GM23338 (cell line): ENCODE data around the gene ZFYVE28. TPM values are rescaled to one million over a fixed set of nuclear protein-coding genes. Genes with fewer than 3 reads are reported as not detected.

Experiments used
- ATAC-seq: fragments of 200-7000 bp; cut with Tn5 transposase; 3 replicates; pipeline ENCODE4 v1.9.1; 2020
- DNase-seq: peaks from one replicate; pipeline ENCODE4 v3.0.0-alpha.2; 2015; ENCODE audit warnings: low spot score
- H2AFZ ChIP-seq: fragments of 200-600 bp; sonication (generic); 2 replicates; pipeline ENCODE4 v1.8.0; 2016; ENCODE audit warnings: antibody characterized with exemption, mild to moderate bottlenecking, moderate library complexity
- H3F3A ChIP-seq: fragments of 200-600 bp; sonication (generic); replicated peaks from 2 replicates; pipeline ENCODE4 v1.8.0; 2017; ENCODE audit warnings: antibody characterized with exemption, mixed run types, low read depth
- H3K27ac ChIP-seq: fragments of 200-600 bp; sonication (generic); 2 replicates; pipeline ENCODE4 v1.6.1; 2016; ENCODE audit warnings: low read depth
- H3K27me3 ChIP-seq: fragments of 200-600 bp; sonication (generic); 2 replicates; pipeline ENCODE4 v1.8.0; 2016; ENCODE audit warnings: mild to moderate bottlenecking, mixed run types, moderate library complexity; ENCODE audit not compliant: insufficient read depth
- H3K36me3 ChIP-seq: fragments of 200-600 bp; sonication (generic); 2 replicates; pipeline ENCODE4 v1.8.0; 2016; ENCODE audit warnings: mild to moderate bottlenecking; ENCODE audit not compliant: insufficient read depth
- H3K4me1 ChIP-seq: fragments of 200-600 bp; sonication (generic); 2 replicates; pipeline ENCODE4 v1.8.0; 2016; ENCODE audit warnings: mild to moderate bottlenecking, moderate library complexity; ENCODE audit not compliant: insufficient read depth
- H3K4me2 ChIP-seq: fragments of 200-600 bp; sonication (generic); 2 replicates; pipeline ENCODE4 v1.7.1; 2017; ENCODE audit warnings: mixed run types
- H3K4me3 ChIP-seq: fragments of 200-600 bp; sonication (generic); 2 replicates; pipeline ENCODE4 v1.6.1; 2016; ENCODE audit warnings: mixed run types
- H3K79me2 ChIP-seq: fragments of 200-600 bp; sonication (generic); replicated peaks from 2 replicates; pipeline ENCODE4 v1.8.0; 2017; ENCODE audit warnings: mild to moderate bottlenecking; ENCODE audit not compliant: insufficient read depth
- H3K9me2 ChIP-seq: fragments of 200-600 bp; sonication (generic); 2 replicates; pipeline ENCODE4 v1.8.0; 2017; ENCODE audit not compliant: insufficient read depth
- H4K20me1 ChIP-seq: fragments of 200-600 bp; sonication (generic); replicated peaks from 2 replicates; pipeline ENCODE4 v1.8.0; 2017; ENCODE audit warnings: mild to moderate bottlenecking; ENCODE audit not compliant: insufficient read depth
- H3K27ac Mint-ChIP-seq: 2 replicates; pipeline ENCODE4 v1.8.0; 2020; ENCODE audit warnings: inconsistent platforms, mild to moderate bottlenecking, moderate library complexity, mixed read lengths
- H3K27me3 Mint-ChIP-seq: 3 replicates; pipeline ENCODE4 v1.8.0; 2022; ENCODE audit warnings: low read depth, mild to moderate bottlenecking, moderate library complexity, mixed read lengths, inconsistent platforms; ENCODE audit not compliant: insufficient read depth, poor library complexity
- H3K36me3 Mint-ChIP-seq: 3 replicates; pipeline ENCODE4 v1.8.0; 2021; ENCODE audit warnings: low read depth, mild to moderate bottlenecking, inconsistent platforms, moderate library complexity, mixed read lengths
- H3K4me1 Mint-ChIP-seq: 3 replicates; pipeline ENCODE4 v1.8.0; 2020; ENCODE audit warnings: mild to moderate bottlenecking, inconsistent platforms, mixed read lengths
- H3K4me3 Mint-ChIP-seq: 3 replicates; pipeline ENCODE4 v1.8.0; 2021; ENCODE audit warnings: moderate library complexity, mild to moderate bottlenecking, inconsistent platforms, mixed read lengths
- H3K9me3 Mint-ChIP-seq: 3 replicates; pipeline ENCODE4 v1.8.0; 2020; ENCODE audit warnings: moderate library complexity, mild to moderate bottlenecking, inconsistent platforms, mixed read lengths
- CTCF ChIP-seq, 2 experiments: fragments of 200-600 bp in 1 of 2; sonication (generic) in 1 of 2; conservative IDR thresholded peaks; 2 replicates each; pipeline versions ENCODE4 v1.5.1 to v1.6.1; 2016 to 2017; ENCODE audit warnings: antibody characterized with exemption in 2 of 2, low read depth in 2 of 2, mild to moderate bottlenecking in 2 of 2, moderate library complexity in 1 of 2
- EZH2phosphoT487 ChIP-seq: fragments of 200-600 bp; sonication (generic); IDR thresholded peaks from one replicate; pipeline ENCODE4 v1.8.1; 2018; ENCODE audit warnings: antibody characterized with exemption; ENCODE audit not compliant: unreplicated experiment
- REST ChIP-seq: IDR thresholded peaks from one replicate; pipeline ENCODE4 v1.6.1; 2018; ENCODE audit warnings: antibody characterized with exemption; ENCODE audit not compliant: unreplicated experiment
- ZNF462 ChIP-seq: fragments of 250-450 bp; sonication (Bioruptor Pico); IDR thresholded peaks from 2 replicates; pipeline ENCODE4 v1.5.0; 2020; ENCODE audit warnings: mild to moderate bottlenecking, moderate library complexity
- polyA plus RNA-seq: library from polyadenylated mRNA; unstranded; fragments of >200 nt; fragmentation: Nextera tagmentation; extraction: Ambion mirVana; gene quantifications from 2 replicates; pipeline ENCODE4 v1.2.1, GENCODE V29; 2016
- total RNA-seq: library from RNA; depleted of rRNA; stranded (reverse); fragments of >200 nt; shearing (Covaris generic); gene quantifications from 2 replicates; pipeline ENCODE4 v1.2.3, GENCODE V29; 2014

ZFYVE28 gene
- total and polyA plus RNA-seq, 2 experiments from 2014 or later = 2.6 to 4.6 TPM

- Mint-ChIP-seq H3K36me3 (no peaks in the 10 kb centered on the region), H3K27ac (no peak overlapping the region), H3K9me3 (no peaks in the 10 kb centered on the region), H3K4me1 (peaks cover 29% of the 10 kb centered on the region), H3K27me3 (peaks cover 17% of the 10 kb centered on the region), H3K4me3 (no peak overlapping the region)
- Histone ChIP-seq H3K36me3 (no peaks in the 10 kb centered on the region), H3K27ac (no peak overlapping the region), H4K20me1 (no peaks in the 10 kb centered on the region), H3K9me2 (no peaks in the 10 kb centered on the region), H3K4me2 (no peak overlapping the region), H3F3A (no peaks in the 10 kb centered on the region), H3K4me3 (no peak overlapping the region), H3K4me1 (peaks cover 19% of the 10 kb centered on the region), H3K27me3 (no peaks in the 10 kb centered on the region), H2AFZ (no peak overlapping the region), H3K79me2 (no peaks in the 10 kb centered on the region)
- TF ChIP-seq ZNF462 (no peak), CTCF (conservative IDR thresholded peaks at IDR 0.05; ENCODE audit: low read depth in 2 of 2) (no peak), EZH2phosphoT487 (no peak), REST (no peak)
- ATAC-seq (no peak), DNase-seq (no peak)
These were observed 19.2 kb downstream of the ZFYVE28 start for GRCh38 chr4:2399216-2399615.
